ENCODE results near the gene SLC9A1. TPM values are rescaled to one million over a fixed set of nuclear protein-coding genes. Genes with fewer than 3 reads are reported as not detected.
"Not testable (repeated sequence)": the region's sequence is repeated elsewhere in the genome, so short reads cannot be mapped to it uniquely, and the experiment has no call there.

Gene SLC9A1
- 10 to 100 TPM; 23.9 to 24.2 TPM for total RNA-seq

- POLR2A ChIA-PET, result interaction anchor here (0.6 to 2.2 kb wide), 13 partner anchors 12 to 461 kb away, joined by 3 to 21 read pairs (median 4); partner anchors contain the start of genes GPATCH3 and WDTC1
- CTCF ChIA-PET, result interaction anchor here (0.7 to 1.6 kb wide), 15 partner anchors 10 to 397 kb away, joined by 3 to 7 read pairs (median 4); no protein-coding TSS in a partner anchor
Measured at GRCh38 chr1:27154991-27155781, at the start of gene SLC9A1. TSS of gene SLC9A1 (minus strand) at chr1:27155125. CDS start at chr1:27154334, 791 bp downstream.

GRCh38 chr1:27203946-27204345 is 49.0 kb upstream of the SLC9A1 start:
- CTCF ChIA-PET, result interaction anchor here (0.7 kb wide), 1 partner anchor 102 kb away, joined by 3 read pairs; no protein-coding TSS in a partner anchor
- POLR2A ChIA-PET, result no interaction called here

- CTCF ChIA-PET, result interaction anchor here (2.0 kb wide), 1 partner anchor 99 kb away, joined by 5 read pairs; no protein-coding TSS in a partner anchor
Measured at GRCh38 chr1:27201295-27201694, 46.4 kb upstream of the SLC9A1 start.

GRCh38 chr1:27193194-27193593 is 38.3 kb upstream of the SLC9A1 start:
- ChIA-PET CTCF (no interaction called here), POLR2A (no interaction called here)

More at GRCh38 chr1:27201295-27201694, 46.4 kb upstream of the SLC9A1 start:
- POLR2A ChIA-PET, result no interaction called here

GRCh38 chr1:27192039-27192529 is 37.2 kb upstream of the SLC9A1 start:
- CTCF ChIA-PET, result no interaction called here
- POLR2A ChIA-PET, result no interaction called here

- CTCF ChIA-PET, result interaction anchor here (2.4 kb wide), 1 partner anchor 140 kb away, joined by 5 read pairs; no protein-coding TSS in a partner anchor
- POLR2A ChIA-PET, result not testable (repeated sequence)
Measured at GRCh38 chr1:27184665-27185064, 29.7 kb upstream of the SLC9A1 start.

- CTCF ChIA-PET, result no interaction called here
- POLR2A ChIA-PET, result no interaction called here
Measured at GRCh38 chr1:27179979-27180378, 25.1 kb upstream of the SLC9A1 start.

GRCh38 chr1:27179379-27179778 is 24.5 kb upstream of the SLC9A1 start:
- POLR2A ChIA-PET, result no interaction called here
- CTCF ChIA-PET, result interaction anchor here (0.7 kb wide), 1 partner anchor 76 kb away, joined by 4 read pairs; no protein-coding TSS in a partner anchor

GRCh38 chr1:27176954-27177353 is 22.0 kb upstream of the SLC9A1 start:
- CTCF ChIA-PET, result no interaction called here
- POLR2A ChIA-PET, result no interaction called here

GRCh38 chr1:27176323-27176722 is 21.4 kb upstream of the SLC9A1 start:
- CTCF ChIA-PET, result interaction anchor here (0.6 kb wide), 1 partner anchor 29 kb away, joined by 7 read pairs; no protein-coding TSS in a partner anchor
- POLR2A ChIA-PET, result no interaction called here

- CTCF ChIA-PET, POLR2A ChIA-PET: not testable (repeated sequence)
Measured at GRCh38 chr1:27172992-27173391, 18.1 kb upstream of the SLC9A1 start.

GRCh38 chr1:27166929-27167328 is 12.0 kb upstream of the SLC9A1 start:
- POLR2A ChIA-PET, result no interaction called here
- CTCF ChIA-PET, result no interaction called here

GRCh38 chr1:27166351-27166802 is 11.5 kb upstream of the SLC9A1 start:
- ChIA-PET CTCF (no interaction called here), POLR2A (no interaction called here)

- CTCF ChIA-PET, result interaction anchor here (1.0 to 1.1 kb wide), 2 partner anchors 60 to 118 kb away, joined by 3 read pairs; no protein-coding TSS in a partner anchor
- POLR2A ChIA-PET, result interaction anchor here (0.6 kb wide), 2 partner anchors 9 to 611 kb away, joined by 3 to 4 read pairs; no protein-coding TSS in a partner anchor
Measured at GRCh38 chr1:27163093-27163492, 8.2 kb upstream of the SLC9A1 start.

- POLR2A ChIA-PET, result no interaction called here
- CTCF ChIA-PET, result interaction anchor here (0.7 kb wide), 1 partner anchor 123 kb away, joined by 5 read pairs; no protein-coding TSS in a partner anchor
Measured at GRCh38 chr1:27162090-27162489, 7.2 kb upstream of the SLC9A1 start.

- CTCF ChIA-PET, result interaction anchor here (0.6 kb wide), 1 partner anchor 89 kb away, joined by 3 read pairs; no protein-coding TSS in a partner anchor
- POLR2A ChIA-PET, result no interaction called here
Measured at GRCh38 chr1:27161594-27161993, 6.7 kb upstream of the SLC9A1 start.

- ChIA-PET POLR2A (no interaction called here), CTCF (interaction anchor here (0.6 to 0.9 kb wide), 3 partner anchors 27 to 55 kb away, joined by 3 read pairs; no protein-coding TSS in a partner anchor)
Measured at GRCh38 chr1:27157194-27157593, 2.3 kb upstream of the SLC9A1 start.

GRCh38 chr1:27154469-27154990 is 395 bp downstream of the SLC9A1 start:
- ChIA-PET CTCF (interaction anchor here (0.7 to 1.6 kb wide), 14 partner anchors 9 to 396 kb away, joined by 3 to 7 read pairs (median 4); no protein-coding TSS in a partner anchor), POLR2A (interaction anchor here (0.6 to 2.2 kb wide), 17 partner anchors 9 to 791 kb away, joined by 3 to 21 read pairs (median 4); partner anchors contain the start of genes GPATCH3 and WDTC1)

GRCh38 chr1:27153927-27154358 is 982 bp downstream of the SLC9A1 start:
- CTCF ChIA-PET, result interaction anchor here (1.0 to 1.6 kb wide), 5 partner anchors 9 to 54 kb away, joined by 3 to 7 read pairs (median 4); no protein-coding TSS in a partner anchor
- POLR2A ChIA-PET, result interaction anchor here (0.6 to 2.2 kb wide), 8 partner anchors 9 to 790 kb away, joined by 3 to 21 read pairs (median 3); partner anchors contain the start of gene WDTC1

- ChIA-PET POLR2A (interaction anchor here (1.8 to 2.2 kb wide), 2 partner anchors 17 to 41 kb away, joined by 13 to 21 read pairs; no protein-coding TSS in a partner anchor), CTCF (interaction anchor here (1.6 kb wide), 1 partner anchor 51 kb away, joined by 5 read pairs; no protein-coding TSS in a partner anchor)
Measured at GRCh38 chr1:27153549-27153886, 1.4 kb downstream of the SLC9A1 start.

Data from activated CD8-positive, alpha-beta memory T cell treated with anti-CD3 and anti-CD28 coated beads for 36 hours (primary cell).